Activated CD4-positive, alpha-beta T cell treated with anti-CD3 and anti-CD28 coated beads for 36 hours (primary cell): Measurements from ENCODE around the gene CT83. TPM values are rescaled to one million over a fixed set of nuclear protein-coding genes. Genes with fewer than 3 reads are reported as not detected.

Experiments used
- total RNA-seq, 2 experiments: library from RNA; stranded (reverse); gene quantifications; one replicate each; pipeline ENCODE4 v1.2.3, GENCODE V29; 2021

CT83 gene
- total RNA-seq, 2 experiments from 2014 or later = not detected

Other genes with a start within 250 kb of the CT83 start
- gene SLC6A14, start 26.4 kb downstream of the CT83 start, total RNA-seq = not detected